AG10803 (cell line): ENCODE data around the gene CATSPER3.

Experiments
- DNase-seq: peaks from one replicate; pipeline ENCODE4 v3.0.0; 2010; ENCODE audit warnings: low read depth
- H3K4me3 ChIP-seq: 2 replicates; pipeline ENCODE4 v1.5.1; 2011; ENCODE audit warnings: mild to moderate bottlenecking, low read length, control low read depth
- TF ChIP-seq, protein P1 (sequence below): conservative IDR thresholded peaks from 2 replicates; pipeline ENCODE4 v1.5.1; 2011; ENCODE audit warnings: mild to moderate bottlenecking, low read length, control low read depth, inconsistent platforms

CATSPER3 gene

DNA sequence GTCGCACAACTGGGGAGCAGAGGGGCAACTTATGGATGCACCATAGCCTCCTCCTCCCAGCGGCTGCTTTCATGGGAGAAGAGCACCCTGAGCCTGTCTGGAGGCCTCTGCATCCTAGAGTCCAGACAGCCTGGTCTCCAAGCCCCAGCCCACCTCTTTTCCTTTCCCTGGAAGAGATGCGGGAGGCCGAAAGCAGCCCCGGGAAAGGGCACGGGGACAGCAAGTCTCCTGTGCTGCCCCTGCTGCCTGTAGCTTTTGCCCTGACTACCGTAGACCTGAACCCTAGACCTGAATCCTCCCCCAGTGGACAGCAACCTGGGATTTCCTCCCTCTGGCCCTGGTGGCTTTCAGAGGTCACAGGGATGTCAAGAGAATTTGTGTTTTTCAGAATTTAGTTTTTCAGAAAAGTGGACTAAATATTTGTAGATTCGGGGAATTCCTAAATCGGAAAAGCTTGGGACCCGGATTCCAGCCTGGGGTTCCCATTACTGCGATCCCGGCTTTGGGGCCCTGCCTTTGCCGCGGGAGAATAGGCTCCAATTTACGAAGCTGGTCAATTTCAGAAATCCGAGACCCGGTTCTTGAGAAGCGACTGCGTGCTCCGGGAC, 70.6 kb downstream of the CATSPER3 start:
- no peak overlapping the region for H3K4me3 ChIP-seq
- no peak for DNase-seq
- TF ChIP-seq, protein P1, sequence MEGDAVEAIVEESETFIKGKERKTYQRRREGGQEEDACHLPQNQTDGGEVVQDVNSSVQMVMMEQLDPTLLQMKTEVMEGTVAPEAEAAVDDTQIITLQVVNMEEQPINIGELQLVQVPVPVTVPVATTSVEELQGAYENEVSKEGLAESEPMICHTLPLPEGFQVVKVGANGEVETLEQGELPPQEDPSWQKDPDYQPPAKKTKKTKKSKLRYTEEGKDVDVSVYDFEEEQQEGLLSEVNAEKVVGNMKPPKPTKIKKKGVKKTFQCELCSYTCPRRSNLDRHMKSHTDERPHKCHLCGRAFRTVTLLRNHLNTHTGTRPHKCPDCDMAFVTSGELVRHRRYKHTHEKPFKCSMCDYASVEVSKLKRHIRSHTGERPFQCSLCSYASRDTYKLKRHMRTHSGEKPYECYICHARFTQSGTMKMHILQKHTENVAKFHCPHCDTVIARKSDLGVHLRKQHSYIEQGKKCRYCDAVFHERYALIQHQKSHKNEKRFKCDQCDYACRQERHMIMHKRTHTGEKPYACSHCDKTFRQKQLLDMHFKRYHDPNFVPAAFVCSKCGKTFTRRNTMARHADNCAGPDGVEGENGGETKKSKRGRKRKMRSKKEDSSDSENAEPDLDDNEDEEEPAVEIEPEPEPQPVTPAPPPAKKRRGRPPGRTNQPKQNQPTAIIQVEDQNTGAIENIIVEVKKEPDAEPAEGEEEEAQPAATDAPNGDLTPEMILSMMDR: no peak

DNA sequence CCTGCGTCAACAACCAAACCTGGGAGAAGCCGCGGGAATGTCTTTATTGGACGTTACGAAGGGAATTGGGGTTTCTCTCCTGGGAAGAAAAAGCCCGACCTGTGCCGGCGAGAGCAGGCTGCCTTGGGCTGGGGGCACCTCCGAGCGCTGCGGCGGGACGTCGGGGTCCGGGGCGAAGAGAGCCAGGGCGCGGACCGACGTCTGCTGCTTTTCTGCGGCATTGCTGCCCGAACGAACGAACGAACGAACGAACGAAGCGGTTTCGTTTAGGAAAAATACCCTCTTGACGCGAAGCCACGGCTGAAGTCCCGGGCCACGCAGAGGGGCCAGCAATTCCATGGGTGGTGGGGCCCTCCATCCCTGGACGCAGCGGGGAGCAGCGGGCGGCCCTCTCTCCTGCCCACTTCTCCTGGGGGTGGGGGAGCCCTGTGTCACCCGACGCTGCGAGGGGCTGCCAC, 71.1 kb downstream of the CATSPER3 start:
- no peak for DNase-seq
- TF ChIP-seq, protein P1: no peak
- no peak overlapping the region for H3K4me3 ChIP-seq

DNA sequence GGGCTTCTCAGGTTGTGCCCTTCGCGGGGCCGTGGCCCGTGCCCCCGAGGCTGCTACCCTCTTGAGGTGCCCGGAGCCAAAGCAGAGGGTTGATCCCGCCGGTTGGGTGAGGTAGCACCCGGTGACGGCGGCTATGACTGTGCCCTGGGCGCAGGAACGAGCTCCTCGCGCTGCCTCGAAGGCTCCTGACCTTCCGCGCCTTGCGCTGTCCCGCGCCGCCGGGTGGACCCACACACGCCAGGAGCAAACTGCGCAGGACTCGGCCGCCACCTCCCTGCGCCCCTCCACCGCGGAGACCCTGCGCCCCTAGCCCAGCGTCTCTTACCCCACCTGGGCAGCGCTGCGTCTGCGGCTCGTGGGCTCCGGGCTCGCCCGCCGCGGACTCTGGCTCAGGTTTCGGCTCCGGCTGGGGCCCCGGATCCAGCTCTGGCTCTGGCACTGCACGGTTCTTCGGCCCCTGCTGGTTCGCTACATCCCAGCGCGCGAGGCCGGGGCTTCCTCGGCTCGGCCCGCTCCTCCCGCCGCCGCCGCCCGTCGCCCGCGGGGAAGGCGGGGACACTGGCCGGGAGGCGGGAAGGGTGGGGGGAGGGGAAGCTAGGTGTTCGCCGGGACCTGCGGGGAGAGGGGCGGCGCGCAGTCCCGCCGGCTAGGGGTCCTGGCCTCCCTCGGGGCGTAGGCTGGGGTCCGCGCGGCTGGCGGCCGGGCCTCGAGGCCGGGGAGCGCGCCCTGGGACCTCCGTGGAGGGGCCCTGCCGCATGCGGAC, 71.7 kb downstream of the CATSPER3 start:
- H3K4me3 ChIP-seq: no peak overlapping the region
- TF ChIP-seq, protein P1: no peak
- DNase-seq: no peak

DNA sequence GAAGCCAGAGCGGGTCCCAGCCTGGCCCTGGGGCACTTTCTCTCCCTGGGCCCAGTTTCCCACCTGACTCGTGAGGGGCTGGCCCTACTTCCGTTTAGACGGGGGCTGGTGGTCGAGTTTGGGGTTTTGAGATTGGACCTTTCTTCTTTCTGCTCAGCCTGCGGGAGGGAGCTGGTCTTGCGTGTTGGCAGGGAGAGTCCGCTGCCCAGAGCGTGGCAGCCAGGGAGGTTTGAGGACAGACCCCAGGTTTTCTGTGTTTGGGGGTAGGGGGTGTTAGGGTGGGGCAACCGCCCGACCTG, 72.3 kb downstream of the CATSPER3 start:
- H3K4me3 ChIP-seq: no peak overlapping the region
- DNase-seq: no peak
- TF ChIP-seq, protein P1: no peak

DNA sequence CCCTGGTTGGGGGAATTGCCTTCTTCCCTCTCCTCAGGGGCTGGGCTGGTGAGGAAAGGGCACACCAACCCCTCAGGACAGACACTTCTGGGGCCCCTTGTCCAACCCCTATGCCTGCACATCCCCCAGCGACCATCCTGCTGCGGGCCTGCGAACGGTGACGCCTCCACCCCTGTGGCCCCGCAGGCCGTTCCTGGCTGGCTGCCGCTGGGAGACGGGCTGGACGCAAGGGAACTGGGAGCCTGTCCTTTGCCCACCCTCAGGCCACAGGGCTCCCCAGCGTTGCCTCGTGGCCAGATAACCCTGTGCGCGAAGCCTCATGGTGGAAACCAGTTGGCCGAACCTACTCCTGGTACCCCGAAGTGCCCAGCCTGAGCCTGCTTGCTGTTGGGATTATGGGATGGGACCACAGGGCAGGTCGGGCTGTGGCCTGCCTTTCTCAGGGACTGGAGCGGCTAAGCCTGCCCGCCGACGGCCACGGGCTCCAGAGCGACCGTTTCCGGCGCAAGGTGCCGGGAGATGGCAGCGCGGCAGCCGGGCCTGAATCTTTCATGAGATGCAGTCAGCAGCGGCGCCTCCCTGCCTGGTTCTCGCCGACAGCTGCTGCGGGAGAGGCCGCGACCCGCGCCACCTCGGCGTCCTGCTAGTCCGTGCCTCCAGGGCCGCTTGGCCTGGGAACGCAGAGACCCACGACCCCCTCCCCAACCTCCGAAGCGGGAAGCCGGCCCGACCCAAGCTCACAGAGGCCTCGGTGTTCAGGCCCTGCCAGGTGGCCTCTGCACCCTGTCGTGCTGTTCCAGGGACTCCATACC, 72.8 kb downstream of the CATSPER3 start:
- TF ChIP-seq, protein P1: no peak
- DNase-seq: no peak
- no peak overlapping the region for H3K4me3 ChIP-seq

DNA sequence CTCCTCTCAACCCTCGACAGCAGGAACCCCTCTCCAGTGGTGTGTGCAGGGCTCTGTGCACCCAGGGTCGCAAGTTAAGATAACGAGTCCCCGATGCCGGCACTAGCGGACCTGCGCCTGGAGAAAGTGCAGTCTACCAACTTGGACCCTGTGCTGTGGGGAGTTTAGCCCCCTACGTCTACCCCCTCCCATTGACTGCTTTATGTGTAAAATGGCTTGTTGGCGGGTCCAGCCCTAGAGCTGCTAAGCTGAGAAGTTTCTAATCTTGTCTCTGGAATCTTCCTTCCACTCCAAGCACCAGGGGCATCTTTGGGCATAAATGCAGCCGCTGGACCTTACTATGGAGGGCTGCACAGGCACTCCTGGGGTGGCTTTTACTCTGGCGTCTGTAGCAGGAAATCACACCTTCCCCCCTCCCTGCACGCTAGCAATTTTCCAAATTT, 73.5 kb downstream of the CATSPER3 start:
- TF ChIP-seq, protein P1: no peak
- no peak for DNase-seq
- no peak overlapping the region for H3K4me3 ChIP-seq
